ENCODE measurements around the gene CSNK1G3. TPM values are rescaled to one million over a fixed set of nuclear protein-coding genes. Genes with fewer than 3 reads are reported as not detected.
A peak's percentile ranks its signal among the peaks of the same experiment; 100 is the strongest.
"Not testable (repeated sequence)": the region's sequence is repeated elsewhere in the genome, so short reads cannot be mapped to it uniquely, and the experiment has no call there.

Gene CSNK1G3
- total and polyA plus RNA-seq, 4 donors: 9.5 to 56.4 (median 30.5) TPM

- ATAC-seq (ENCODE audit: low FRiP score) (no peak), DNase-seq (no peak)
- H3K9me3 ChIP-seq (ENCODE audit: control insufficient read depth, low read length): peaks cover 4% of the 10 kb centered on the region
- no peaks in the 10 kb centered on the region for H3K36me3 ChIP-seq (ENCODE audit: control insufficient read depth in 1 of 2, insufficient read depth in 2 of 2, low read length in 1 of 2)
- H3K4me3 ChIP-seq (ENCODE audit: low read length in 2 of 2): no peak overlapping the region
- no peaks in the 10 kb centered on the region for H3K27me3 ChIP-seq (ENCODE audit: control insufficient read depth in 1 of 2, insufficient read depth in 2 of 2, low read length in 1 of 2)
- 68 to 95% methylated on average over 2 of the region's 2 CpGs for WGBS, 2 donors
- H3K27ac ChIP-seq (ENCODE audit: low read depth in 1 of 2, low read length in 2 of 2): no peak overlapping the region
- H3K4me1 ChIP-seq (ENCODE audit: control insufficient read depth in 1 of 2, insufficient read depth in 2 of 2, low read length in 2 of 2): no peaks in the 10 kb centered on the region
- intact Hi-C loops (cut with DNase I): no loop called here
Observed at GRCh38 chr5:123626051-123626450, 114.1 kb downstream of the CSNK1G3 start.

- ATAC-seq (ENCODE audit: low FRiP score) (peak; percentile 44), DNase-seq (no peak)
- no peaks in the 10 kb centered on the region for H3K27me3 ChIP-seq (ENCODE audit: control insufficient read depth in 1 of 2, insufficient read depth in 2 of 2, low read length in 1 of 2)
- no peaks in the 10 kb centered on the region for H3K4me1 ChIP-seq (ENCODE audit: control insufficient read depth in 1 of 2, insufficient read depth in 2 of 2, low read length in 2 of 2)
- H3K36me3 ChIP-seq (ENCODE audit: control insufficient read depth in 1 of 2, insufficient read depth in 2 of 2, low read length in 1 of 2): no peaks in the 10 kb centered on the region
- intact Hi-C loops (cut with DNase I): no loop called here
- H3K9me3 ChIP-seq (ENCODE audit: control insufficient read depth, low read length): peaks cover 4% of the 10 kb centered on the region
- no peak overlapping the region for H3K4me3 ChIP-seq (ENCODE audit: low read length in 2 of 2)
- WGBS, 2 donors: 85 to 87% methylated on average over 10 of the region's 10 CpGs
- H3K27ac ChIP-seq (ENCODE audit: low read depth in 1 of 2, low read length in 2 of 2): no peak overlapping the region
Observed at GRCh38 chr5:123628860-123629544, 117.0 kb downstream of the CSNK1G3 start.

- intact Hi-C loops (cut with DNase I): no loop called here
- Histone ChIP-seq H3K4me3 (ENCODE audit: low read length in 2 of 2) (no peak overlapping the region), H3K27me3 (ENCODE audit: control insufficient read depth in 1 of 2, insufficient read depth in 2 of 2, low read length in 1 of 2) (no peaks in the 10 kb centered on the region), H3K4me1 (ENCODE audit: control insufficient read depth in 1 of 2, insufficient read depth in 2 of 2, low read length in 2 of 2) (no peaks in the 10 kb centered on the region), H3K36me3 (ENCODE audit: control insufficient read depth in 1 of 2, insufficient read depth in 2 of 2, low read length in 1 of 2) (no peaks in the 10 kb centered on the region), H3K27ac (ENCODE audit: low read depth in 1 of 2, low read length in 2 of 2) (no peak overlapping the region), H3K9me3 (ENCODE audit: control insufficient read depth, low read length) (no peaks in the 10 kb centered on the region)
- WGBS, 2 donors: 94 to 95% methylated on average over 21 of the region's 21 CpGs
- no peak for ATAC-seq (ENCODE audit: low FRiP score)
- no peak for DNase-seq
Observed at GRCh38 chr5:123636006-123636405, 124.0 kb downstream of the CSNK1G3 start.

GRCh38 chr5:123637028-123637427 is 125.1 kb downstream of the CSNK1G3 start:
- WGBS, 2 donors: 94 to 96% methylated on average over 10 of the region's 10 CpGs
- H3K27ac ChIP-seq (ENCODE audit: low read depth in 1 of 2, low read length in 2 of 2); H3K4me1 ChIP-seq (ENCODE audit: control insufficient read depth in 1 of 2, insufficient read depth in 2 of 2, low read length in 2 of 2); ATAC-seq (ENCODE audit: low FRiP score); DNase-seq; H3K9me3 ChIP-seq (ENCODE audit: control insufficient read depth, low read length); H3K27me3 ChIP-seq (ENCODE audit: control insufficient read depth in 1 of 2, insufficient read depth in 2 of 2, low read length in 1 of 2); H3K36me3 ChIP-seq (ENCODE audit: control insufficient read depth in 1 of 2, insufficient read depth in 2 of 2, low read length in 1 of 2); H3K4me3 ChIP-seq (ENCODE audit: low read length in 2 of 2); intact Hi-C loops (cut with DNase I): not testable (repeated sequence)

GRCh38 chr5:123639244-123639643 is 127.3 kb downstream of the CSNK1G3 start:
- intact Hi-C loops (cut with DNase I): no loop called here

DNA sequence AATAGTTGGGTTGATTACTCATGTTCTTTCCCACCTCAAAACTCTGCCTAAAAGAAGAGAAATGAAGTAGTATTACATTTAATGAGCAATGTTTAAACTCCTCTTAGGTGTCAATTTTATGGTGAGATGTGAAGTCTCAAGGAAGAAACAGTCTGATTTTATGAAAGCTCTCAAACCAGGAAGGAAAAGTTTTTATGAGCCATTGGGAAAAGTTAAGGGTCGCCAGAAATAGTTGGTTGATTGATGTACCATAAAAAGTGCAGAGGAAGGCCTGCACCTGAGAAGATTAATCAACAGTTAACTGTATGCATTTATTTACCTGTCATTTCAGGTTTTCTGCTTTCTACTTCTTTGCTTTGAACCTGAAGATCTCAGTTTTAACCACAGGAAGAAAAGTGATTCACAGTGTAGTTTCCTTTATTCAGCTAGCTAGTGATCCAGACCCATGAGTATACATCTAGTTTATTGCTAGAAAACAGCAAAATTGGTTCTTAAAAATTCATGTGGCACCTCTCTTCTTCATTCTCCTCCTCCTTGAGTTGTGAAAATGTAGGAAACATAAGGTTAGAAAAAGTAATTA is 133.1 kb downstream of the CSNK1G3 start:
- Histone ChIP-seq H3K36me3 (ENCODE audit: control insufficient read depth in 1 of 2, insufficient read depth in 2 of 2, low read length in 1 of 2) (no peaks in the 10 kb centered on the region), H3K4me3 (ENCODE audit: low read length in 2 of 2) (no peak overlapping the region), H3K4me1 (ENCODE audit: control insufficient read depth in 1 of 2, insufficient read depth in 2 of 2, low read length in 2 of 2) (no peaks in the 10 kb centered on the region), H3K27ac (ENCODE audit: low read depth in 1 of 2, low read length in 2 of 2) (no peak overlapping the region), H3K9me3 (ENCODE audit: control insufficient read depth, low read length) (no peaks in the 10 kb centered on the region), H3K27me3 (ENCODE audit: control insufficient read depth in 1 of 2, insufficient read depth in 2 of 2, low read length in 1 of 2) (no peaks in the 10 kb centered on the region)
- DNase-seq (no peak), ATAC-seq (ENCODE audit: low FRiP score) (no peak)
- WGBS, 2 donors: 77 to 85% methylated on average over 1 of the region's 1 CpG
- intact Hi-C loops (cut with DNase I): no loop called here

More at GRCh38 chr5:123639244-123639643, 127.3 kb downstream of the CSNK1G3 start:
- Histone ChIP-seq H3K27me3 (ENCODE audit: control insufficient read depth in 1 of 2, insufficient read depth in 2 of 2, low read length in 1 of 2) (no peaks in the 10 kb centered on the region), H3K27ac (ENCODE audit: low read depth in 1 of 2, low read length in 2 of 2) (no peak overlapping the region), H3K9me3 (ENCODE audit: control insufficient read depth, low read length) (no peaks in the 10 kb centered on the region), H3K36me3 (ENCODE audit: control insufficient read depth in 1 of 2, insufficient read depth in 2 of 2, low read length in 1 of 2) (no peaks in the 10 kb centered on the region), H3K4me1 (ENCODE audit: control insufficient read depth in 1 of 2, insufficient read depth in 2 of 2, low read length in 2 of 2) (no peaks in the 10 kb centered on the region), H3K4me3 (ENCODE audit: low read length in 2 of 2) (no peak overlapping the region)
- WGBS, 2 donors: 89 to 90% methylated on average over 2 of the region's 2 CpGs
- no peak for DNase-seq
- ATAC-seq (ENCODE audit: low FRiP score): no peak

DNA sequence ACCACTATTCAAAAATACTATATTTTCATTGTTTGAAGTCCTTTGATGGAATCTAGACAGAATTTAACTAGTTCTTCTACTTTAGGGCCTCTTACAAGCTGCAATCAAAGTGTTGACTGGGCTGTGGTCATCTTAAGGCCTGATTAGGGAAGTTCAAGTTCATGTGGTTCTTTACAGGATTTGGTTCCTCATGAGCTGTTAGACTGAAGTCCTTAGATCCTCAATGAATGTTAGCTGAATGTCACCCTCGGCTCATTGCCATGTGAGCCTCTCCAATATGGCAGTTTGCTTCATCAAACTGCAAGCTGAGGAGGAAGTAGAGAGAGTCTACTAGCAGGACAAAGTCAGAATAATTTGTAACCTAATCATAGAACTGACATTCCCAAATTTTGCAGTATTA is 135.1 kb downstream of the CSNK1G3 start:
- no peaks in the 10 kb centered on the region for H3K9me3 ChIP-seq (ENCODE audit: control insufficient read depth, low read length)
- no peak for ATAC-seq (ENCODE audit: low FRiP score)
- no peak for DNase-seq
- WGBS, 2 donors: 96 to 97% methylated on average over 1 of the region's 1 CpG
- no peaks in the 10 kb centered on the region for H3K36me3 ChIP-seq (ENCODE audit: control insufficient read depth in 1 of 2, insufficient read depth in 2 of 2, low read length in 1 of 2)
- no peaks in the 10 kb centered on the region for H3K4me1 ChIP-seq (ENCODE audit: control insufficient read depth in 1 of 2, insufficient read depth in 2 of 2, low read length in 2 of 2)
- intact Hi-C loops (cut with DNase I): no loop called here
- no peak overlapping the region for H3K4me3 ChIP-seq (ENCODE audit: low read length in 2 of 2)
- H3K27me3 ChIP-seq (ENCODE audit: control insufficient read depth in 1 of 2, insufficient read depth in 2 of 2, low read length in 1 of 2): no peaks in the 10 kb centered on the region
- no peak overlapping the region for H3K27ac ChIP-seq (ENCODE audit: low read depth in 1 of 2, low read length in 2 of 2)

- Histone ChIP-seq H3K4me1 (ENCODE audit: control insufficient read depth in 1 of 2, insufficient read depth in 2 of 2, low read length in 2 of 2) (no peaks in the 10 kb centered on the region), H3K27me3 (ENCODE audit: control insufficient read depth in 1 of 2, insufficient read depth in 2 of 2, low read length in 1 of 2) (no peaks in the 10 kb centered on the region), H3K4me3 (ENCODE audit: low read length in 2 of 2) (no peak overlapping the region), H3K9me3 (ENCODE audit: control insufficient read depth, low read length) (no peaks in the 10 kb centered on the region), H3K27ac (ENCODE audit: low read depth in 1 of 2, low read length in 2 of 2) (no peak overlapping the region), H3K36me3 (ENCODE audit: control insufficient read depth in 1 of 2, insufficient read depth in 2 of 2, low read length in 1 of 2) (no peaks in the 10 kb centered on the region)
- 86 to 87% methylated on average over 4 of the region's 4 CpGs for WGBS, 2 donors
- ATAC-seq (ENCODE audit: low FRiP score) (no peak), DNase-seq (no peak)
- intact Hi-C loops (cut with DNase I): no loop called here
Observed at GRCh38 chr5:123651234-123651633, 139.3 kb downstream of the CSNK1G3 start.

DNA sequence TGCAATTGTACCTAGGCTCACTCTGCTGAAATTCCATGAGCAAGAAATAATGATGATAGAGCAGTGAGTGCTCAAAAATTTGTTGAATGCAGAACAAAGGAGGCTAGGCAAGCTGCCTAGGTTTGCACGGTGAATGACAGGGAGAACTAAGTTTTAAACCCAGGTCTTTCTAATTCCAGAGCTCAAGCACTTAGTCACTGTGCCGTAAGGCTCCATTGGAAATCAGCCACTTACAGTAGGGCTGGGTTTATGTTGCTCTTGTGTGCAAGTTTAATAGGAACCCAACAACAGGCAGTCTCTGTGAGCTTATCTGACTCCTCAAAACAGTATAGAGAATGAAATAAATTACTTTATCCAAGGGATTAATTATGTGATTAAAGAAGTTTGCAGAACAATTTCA is 147.0 kb downstream of the CSNK1G3 start:
- no peaks in the 10 kb centered on the region for H3K9me3 ChIP-seq (ENCODE audit: control insufficient read depth, low read length)
- 20 to 22% methylated on average over 2 of the region's 2 CpGs for WGBS, 2 donors
- no peak overlapping the region for H3K4me3 ChIP-seq (ENCODE audit: low read length in 2 of 2)
- H3K27me3 ChIP-seq (ENCODE audit: control insufficient read depth in 1 of 2, insufficient read depth in 2 of 2, low read length in 1 of 2): no peaks in the 10 kb centered on the region
- intact Hi-C loops (cut with DNase I): no loop called here
- H3K36me3 ChIP-seq (ENCODE audit: control insufficient read depth in 1 of 2, insufficient read depth in 2 of 2, low read length in 1 of 2): no peaks in the 10 kb centered on the region
- peaks cover 0 to 2% of the 10 kb centered on the region in 2 donors for H3K4me1 ChIP-seq (ENCODE audit: control insufficient read depth in 1 of 2, insufficient read depth in 2 of 2, low read length in 2 of 2)
- DNase-seq (no peak), ATAC-seq (ENCODE audit: low FRiP score) (no peak)
- no peak overlapping the region for H3K27ac ChIP-seq (ENCODE audit: low read depth in 1 of 2, low read length in 2 of 2)

All from aorta (tissue), 5 donors.